HG02798 (cell line): Measurements from ENCODE around the gene HCST.
"Not testable (repeated sequence)": the region's sequence is repeated elsewhere in the genome, so short reads cannot be mapped to it uniquely, and the experiment has no call there.

Experiments
- ATAC-seq: cut with Tn5 transposase; IDR thresholded peaks from one replicate; pipeline ENCODE4 v1.9.1; 2021; ENCODE audit warnings: mild to moderate bottlenecking; ENCODE audit not compliant: unreplicated experiment, poor library complexity

HCST gene

GRCh38 chr19:35901854-35902661, at the start of gene HCST:
Gene HCST, plus strand, starts transcription at chr19:35902529. Its CDS starts 65 bp downstream, at chr19:35902594.
- ATAC-seq, result no peak

- no peak for ATAC-seq
These were observed 49.1 kb upstream of the HCST start for GRCh38 chr19:35853038-35853756.

- no peak for ATAC-seq
These were observed 45.7 kb upstream of the HCST start, which contains the start of gene KIRREL2 for GRCh38 chr19:35856546-35857149. Gene KIRREL2, plus strand, starts transcription at chr19:35856911. Its CDS starts 209 bp downstream, at chr19:35857120.

- no peak for ATAC-seq
These were observed 44.0 kb upstream of the HCST start for GRCh38 chr19:35858311-35858710.

- ATAC-seq, result no peak
These were observed 42.9 kb upstream of the HCST start for GRCh38 chr19:35859414-35859813.

GRCh38 chr19:35860436-35860817, 41.9 kb upstream of the HCST start:
- ATAC-seq, result no peak

GRCh38 chr19:35860818-35861639, 41.3 kb upstream of the HCST start:
- no peak for ATAC-seq

- ATAC-seq, result no peak
These were observed 40.6 kb upstream of the HCST start for GRCh38 chr19:35861640-35862160.

- no peak for ATAC-seq
These were observed 39.8 kb upstream of the HCST start for GRCh38 chr19:35862528-35862927.

- no peak for ATAC-seq
These were observed 39.3 kb upstream of the HCST start for GRCh38 chr19:35863018-35863417.

GRCh38 chr19:35868172-35868822, 34.0 kb upstream of the HCST start, which contains the start of gene APLP1:
Gene APLP1, plus strand, starts transcription at chr19:35868574. Its CDS starts 63 bp downstream, at chr19:35868637.
- no peak for ATAC-seq

- ATAC-seq, result no peak
These were observed 33.5 kb upstream of the HCST start for GRCh38 chr19:35868823-35869326.

- ATAC-seq, result peak; percentile 57
These were observed 32.8 kb upstream of the HCST start for GRCh38 chr19:35869327-35870123.

GRCh38 chr19:35870124-35870736, 32.1 kb upstream of the HCST start:
- ATAC-seq, result not testable (repeated sequence)

- ATAC-seq, result no peak
These were observed 31.5 kb upstream of the HCST start for GRCh38 chr19:35870798-35871197.

- ATAC-seq, result no peak
These were observed 30.7 kb upstream of the HCST start for GRCh38 chr19:35871611-35872010.

- ATAC-seq, result no peak
These were observed 30.1 kb upstream of the HCST start for GRCh38 chr19:35872180-35872579.

GRCh38 chr19:35874392-35874930, 27.9 kb upstream of the HCST start:
- no peak for ATAC-seq
